CD14-positive monocyte (primary cell): ENCODE measurements around the gene PACSIN2. TPM values are rescaled to one million over a fixed set of nuclear protein-coding genes. Genes with fewer than 3 reads are reported as not detected.
A peak's percentile ranks its signal among the peaks of the same experiment; 100 is the strongest.

ENCODE experiments used
- DNase-seq, 3 donors: peaks; one replicate each; pipeline ENCODE4 v3.0.0-alpha.2; 2011 to 2022
- H2AFZ ChIP-seq: 2 replicates; pipeline ENCODE4 v1.6.0; 2012; ENCODE audit warnings: mild to moderate bottlenecking, low read depth, low read length, inconsistent platforms; ENCODE audit not compliant: insufficient read depth, poor library complexity, severe bottlenecking
- H3K27ac ChIP-seq, 2 donors: 1 replicate in 1 of 2; 2 replicates in 1 of 2; pipeline ENCODE4 v1.5.1; 2012 to 2013; ENCODE audit warnings: low read length in 2 of 2, control low read depth in 1 of 2, inconsistent platforms in 1 of 2, low read depth in 1 of 2, mild to moderate bottlenecking in 1 of 2
- H3K27me3 ChIP-seq, 2 donors: one replicate each; pipeline versions ENCODE4 v1.6.0 to v1.6.1; 2011 to 2013; ENCODE audit warnings: low read length in 2 of 2; ENCODE audit not compliant: control insufficient read depth in 2 of 2, insufficient read depth in 2 of 2
- H3K36me3 ChIP-seq, 2 donors: replicated peaks in 1 of 2; 1 replicate in 1 of 2; 2 replicates in 1 of 2; pipeline versions ENCODE4 v1.5.1 to v1.6.1; 2012 to 2013; ENCODE audit warnings: low read length in 2 of 2, control low read depth in 1 of 2, inconsistent platforms in 1 of 2, mild to moderate bottlenecking in 1 of 2; ENCODE audit not compliant: insufficient read depth in 2 of 2, control insufficient read depth in 1 of 2
- H3K4me1 ChIP-seq, 2 donors: 1 replicate in 1 of 2; 2 replicates in 1 of 2; pipeline versions ENCODE4 v1.5.1 to v1.6.1; 2012 to 2013; ENCODE audit warnings: low read length in 2 of 2, control low read depth in 1 of 2, inconsistent platforms in 1 of 2, mild to moderate bottlenecking in 1 of 2, moderate library complexity in 1 of 2; ENCODE audit not compliant: insufficient read depth in 2 of 2, control insufficient read depth in 1 of 2
- H3K4me2 ChIP-seq: replicated peaks from 2 replicates; pipeline ENCODE3; 2012; ENCODE audit warnings: low read length, moderate library complexity, mild to moderate bottlenecking; ENCODE audit not compliant: poor library complexity, severe bottlenecking; ENCODE audit errors: extremely low read depth
- H3K4me3 ChIP-seq, 3 experiments: fragments of 200-600 bp in 1 of 3; sonication (generic) in 1 of 3; replicated peaks in 1 of 3; 1 replicate in 2 of 3; 2 replicates in 1 of 3; pipeline ENCODE4 v1.5.1; 2011 to 2013; ENCODE audit warnings: low read length in 3 of 3, mild to moderate bottlenecking in 3 of 3, control low read depth in 2 of 3, low read depth in 2 of 3, inconsistent platforms in 1 of 3, moderate library complexity in 1 of 3
- H3K79me2 ChIP-seq: 2 replicates; pipeline ENCODE4 v1.6.0; 2012; ENCODE audit warnings: mild to moderate bottlenecking, control low read depth, inconsistent platforms, low read length, moderate library complexity; ENCODE audit not compliant: insufficient read depth
- H3K9ac ChIP-seq: 2 replicates; pipeline ENCODE4 v1.6.0; 2017; ENCODE audit warnings: low read length, mild to moderate bottlenecking; ENCODE audit not compliant: insufficient read depth, poor library complexity, severe bottlenecking
- H3K9me3 ChIP-seq, 2 donors: replicated peaks in 1 of 2; 1 replicate in 1 of 2; 2 replicates in 1 of 2; pipeline versions ENCODE4 v1.5.1 to v1.6.1; 2012 to 2013; ENCODE audit warnings: low read length in 2 of 2, control low read depth in 1 of 2; ENCODE audit not compliant: control insufficient read depth in 1 of 2, insufficient read depth in 1 of 2
- H4K20me1 ChIP-seq: 2 replicates; pipeline ENCODE4 v1.6.0; 2012; ENCODE audit warnings: mild to moderate bottlenecking, low read length, control low read depth, moderate library complexity; ENCODE audit not compliant: insufficient read depth
- H3K27ac Mint-ChIP-seq, 7 donors: one replicate each; pipeline ENCODE4 v1.8.0; 2020; ENCODE audit warnings: mild to moderate bottlenecking in 7 of 7, mixed read lengths in 7 of 7, moderate library complexity in 6 of 7, inconsistent platforms in 2 of 7
- H3K27me3 Mint-ChIP-seq, 3 donors: one replicate each; pipeline ENCODE4 v1.8.0; 2021 to 2022; ENCODE audit warnings: low read depth in 3 of 3, mild to moderate bottlenecking in 3 of 3, mixed read lengths in 3 of 3, moderate library complexity in 3 of 3, inconsistent platforms in 1 of 3
- H3K36me3 Mint-ChIP-seq, 2 donors: one replicate each; pipeline ENCODE4 v1.8.0; 2020; ENCODE audit warnings: mixed read lengths in 2 of 2, inconsistent platforms in 1 of 2, mild to moderate bottlenecking in 1 of 2
- H3K4me1 Mint-ChIP-seq: one replicate; pipeline ENCODE4 v1.8.0; 2020; ENCODE audit warnings: mild to moderate bottlenecking, mixed read lengths
- H3K4me3 Mint-ChIP-seq, 2 donors: one replicate each; pipeline ENCODE4 v1.8.0; 2020; ENCODE audit warnings: mild to moderate bottlenecking in 2 of 2, mixed read lengths in 2 of 2, moderate library complexity in 1 of 2
- H3K9me3 Mint-ChIP-seq, 7 donors: one replicate each; pipeline ENCODE4 v1.8.0; 2020 to 2022; ENCODE audit warnings: mixed read lengths in 7 of 7, mild to moderate bottlenecking in 6 of 7, moderate library complexity in 6 of 7, inconsistent platforms in 2 of 7
- CTCF ChIP-seq: fragments of 200-600 bp; IDR thresholded peaks from one replicate; pipeline ENCODE4 v1.8.0; 2022; ENCODE audit warnings: antibody characterized with exemption, mild to moderate bottlenecking
- WGBS: methylation state at CpG from one replicate; pipeline ENCODE4 v1.1.5; 2013; ENCODE audit warnings: missing lambda C conversion rate; ENCODE audit not compliant: insufficient coverage; 5-methylcytosine and 5-hydroxymethylcytosine counted together
- intact Hi-C, 2 donors: fragments of 100-400 bp; cut with micrococcal nuclease; formaldehyde crosslinking; loops; one replicate each; pipeline versions ENCODE4 v1.15.0 to v1.15.1; 2023
- polyA minus RNA-seq: library from RNA; depleted of rRNA, polyadenylated mRNA; stranded (reverse); fragments of >200 nt; gene quantifications from 2 replicates; pipeline ENCODE4 v1.2.3, GENCODE V29; 2012
- polyA plus RNA-seq, 3 donors: library from polyadenylated mRNA; depleted of rRNA in 1 of 3; unstranded in 2 of 3; stranded (reverse) in 1 of 3; fragments of 300-500 nt in 2 of 3; fragments of >200 nt in 1 of 3; fragmentation: Illumina TruSeq in 2 of 3; gene quantifications; 1 replicate in 2 of 3; 2 replicates in 1 of 3; pipeline ENCODE4 v1.2.3, GENCODE V29; 2012 to 2021
- total RNA-seq, 12 experiments: library from RNA in 1 of 12; stranded (reverse) in 1 of 12; fragments of 120-200 nt in 1 of 12; gene quantifications; one replicate each; pipeline ENCODE4 v1.2.4 and lab custom pipeline; 2013 to 2026; ENCODE audit warnings: mixed read lengths in 6 of 12, inconsistent platforms in 1 of 12

The PACSIN2 gene
- 42.2 TPM for total RNA-seq (2013)
- polyA plus RNA-seq, result 10 to 100 TPM; 31.2 to 45.7 (median 40.2) TPM
- 45.3 and 66.4 TPM in 2 replicates for polyA minus RNA-seq
- 52.2 to 141 (median 90.0) reads per million in 11 experiments for total RNA-seq (lab: John Stamatoyannopoulos, UW)

GRCh38 chr22:43014869-43015676 is at the start of gene PACSIN2:
Gene PACSIN2 (minus strand): TSS chr22:43015149. CDS start chr22:42912080, 103,069 bp downstream.
- Histone ChIP-seq H3K27me3 (no peaks in the 10 kb centered on the region), H3K9me3 (no peaks in the 10 kb centered on the region), H3K4me1 (peaks cover 20 to 23% of the 10 kb centered on the region in 2 donors), H3K4me2 (peak within 1 kb of the TSS; percentile 93), H3K4me3 (peak within 1 kb of the TSS; percentile 79 to 94 (median 88)), H2AFZ (peak within 1 kb of the TSS; percentile 85), H3K79me2 (peaks cover 46% of the 10 kb centered on the region), H4K20me1 (peaks cover 44% of the 10 kb centered on the region), H3K36me3 (no peaks in the 10 kb centered on the region), H3K9ac (peak within 1 kb of the TSS; percentile 80), H3K27ac (peak within 1 kb of the TSS; percentile 27 to 81)
- DNase-seq, result peak; percentile 97 to 98 (median 97)
- H3K4me3 Mint-ChIP-seq, result peak within 1 kb of the TSS; percentile 98 to 99
- no peaks in the 10 kb centered on the region for H3K9me3 Mint-ChIP-seq
- peaks cover 0 to 9% (median 1%) of the 10 kb centered on the region in 3 donors for H3K27me3 Mint-ChIP-seq
- peaks cover 33% of the 10 kb centered on the region for H3K4me1 Mint-ChIP-seq
- peak within 1 kb of the TSS; percentile 84 to 96 (median 89) for H3K27ac Mint-ChIP-seq
- intact Hi-C loops, result loop anchor here in 1 of 2 donors (5.0 to 10.0 kb wide), 3 partner anchors 38 to 158 kb away; partner anchors contain the start of genes ARFGAP3 and TSPO
- WGBS, result under 1% methylated on average over 75 of the region's 85 CpGs
- peaks cover 2 to 4% of the 10 kb centered on the region in 2 donors for H3K36me3 Mint-ChIP-seq
- no peak for TF ChIP-seq CTCF

GRCh38 chr22:43060183-43060582 is 45.2 kb upstream of the PACSIN2 start:
- Histone ChIP-seq H2AFZ (no peak overlapping the region), H3K9ac (no peak overlapping the region), H3K27me3 (no peaks in the 10 kb centered on the region), H3K79me2 (no peaks in the 10 kb centered on the region), H3K4me2 (no peak overlapping the region), H3K4me3 (no peak overlapping the region), H4K20me1 (no peaks in the 10 kb centered on the region), H3K27ac (no peak overlapping the region), H3K36me3 (peaks cover 3 to 13% of the 10 kb centered on the region in 2 donors), H3K4me1 (no peaks in the 10 kb centered on the region), H3K9me3 (no peaks in the 10 kb centered on the region)
- Mint-ChIP-seq H3K36me3 (peaks cover 29 to 61% of the 10 kb centered on the region in 2 donors), H3K9me3 (peaks cover 0 to 4% (median 0%) of the 10 kb centered on the region in 7 donors), H3K27ac (no peak overlapping the region), H3K4me1 (no peaks in the 10 kb centered on the region), H3K4me3 (no peak overlapping the region), H3K27me3 (peaks cover 0 to 4% (median 0%) of the 10 kb centered on the region in 3 donors)
- TF ChIP-seq CTCF, result peak; percentile 73
- intact Hi-C loops, result no loop called here
- WGBS, result 80% methylated on average over 5 of the region's 5 CpGs
- DNase-seq, result no peak
